Measurements from ENCODE around the gene HRH3.

HRH3 gene

GRCh38 chr20:62174021-62174804, 45.9 kb downstream of the HRH3 start:
- no peaks in the 10 kb centered on the region for H3K4me1 ChIP-seq (ENCODE audit: control insufficient read depth, low read length)
- H3K4me3 ChIP-seq (ENCODE audit: low read length): no peak overlapping the region
- peaks cover 2% of the 10 kb centered on the region; the same call in 1 of the 2 replicates for H3K36me3 ChIP-seq (ENCODE audit: control insufficient read depth, low read length)

GRCh38 chr20:62172666-62173065, 47.4 kb downstream of the HRH3 start:
- no peaks in the 10 kb centered on the region for H3F3A ChIP-seq (ENCODE audit: control insufficient read depth, insufficient read depth)
- no peaks in the 10 kb centered on the region for H3K4me1 ChIP-seq (ENCODE audit: control insufficient read depth, low read length)
- no peaks in the 10 kb centered on the region for H4K20me1 ChIP-seq (ENCODE audit: control insufficient read depth, insufficient read depth, low read depth, low read length)
- no peaks in the 10 kb centered on the region for H3K9me2 ChIP-seq (replicated peaks; ENCODE audit: control insufficient read depth, low read length)
- TF ChIP-seq CTCF (IDR thresholded peaks at IDR 0.05; ENCODE audit: low read depth, low read length, poor library complexity, severe bottlenecking) (no peak), EZH2phosphoT487 (IDR thresholded peaks at IDR 0.05; ENCODE audit: borderline replicate concordance, low read length) (no peak)
- H3K27ac ChIP-seq (ENCODE audit: low read depth, low read length): no peak overlapping the region
- no peak overlapping the region for H3K4me2 ChIP-seq (ENCODE audit: low read length)
- H3K27me3 ChIP-seq (ENCODE audit: control insufficient read depth, low read length): no peaks in the 10 kb centered on the region
- no peak overlapping the region for H3K4me3 ChIP-seq (ENCODE audit: low read length)
- no peaks in the 10 kb centered on the region for H3K79me2 ChIP-seq (ENCODE audit: control insufficient read depth, low read length)
- no peaks in the 10 kb centered on the region for H3K9me3 ChIP-seq (ENCODE audit: control insufficient read depth, insufficient read depth, low read length)
- H3K36me3 ChIP-seq (ENCODE audit: control insufficient read depth, low read length): peaks cover 8% of the 10 kb centered on the region; the same call in 1 of the 2 replicates

More at GRCh38 chr20:62174021-62174804, 45.9 kb downstream of the HRH3 start:
- H3K4me2 ChIP-seq (ENCODE audit: low read length): no peak overlapping the region
- no peaks in the 10 kb centered on the region for H3K79me2 ChIP-seq (ENCODE audit: control insufficient read depth, low read length)
- no peak overlapping the region for H3K27ac ChIP-seq (ENCODE audit: low read depth, low read length)
- H3F3A ChIP-seq (ENCODE audit: control insufficient read depth, insufficient read depth): no peaks in the 10 kb centered on the region
- H3K27me3 ChIP-seq (ENCODE audit: control insufficient read depth, low read length): no peaks in the 10 kb centered on the region
- H3K9me3 ChIP-seq (ENCODE audit: control insufficient read depth, insufficient read depth, low read length): no peaks in the 10 kb centered on the region
- no peaks in the 10 kb centered on the region for H3K9me2 ChIP-seq (replicated peaks; ENCODE audit: control insufficient read depth, low read length)
- no peaks in the 10 kb centered on the region for H4K20me1 ChIP-seq (ENCODE audit: control insufficient read depth, insufficient read depth, low read depth, low read length)
- no peak for TF ChIP-seq EZH2phosphoT487 (IDR thresholded peaks at IDR 0.05; ENCODE audit: borderline replicate concordance, low read length)
- TF ChIP-seq CTCF (IDR thresholded peaks at IDR 0.05; ENCODE audit: low read depth, low read length, poor library complexity, severe bottlenecking): no peak

GRCh38 chr20:62171245-62171644, 48.8 kb downstream of the HRH3 start:
- Histone ChIP-seq H3K27ac (ENCODE audit: low read depth, low read length) (no peak overlapping the region), H3K79me2 (ENCODE audit: control insufficient read depth, low read length) (no peaks in the 10 kb centered on the region), H3K4me3 (ENCODE audit: low read length) (no peak overlapping the region), H3K9me3 (ENCODE audit: control insufficient read depth, insufficient read depth, low read length) (no peaks in the 10 kb centered on the region), H4K20me1 (ENCODE audit: control insufficient read depth, insufficient read depth, low read depth, low read length) (no peaks in the 10 kb centered on the region), H3K9me2 (replicated peaks; ENCODE audit: control insufficient read depth, low read length) (no peaks in the 10 kb centered on the region), H3K36me3 (ENCODE audit: control insufficient read depth, low read length) (peaks cover 10% of the 10 kb centered on the region), H3F3A (ENCODE audit: control insufficient read depth, insufficient read depth) (no peaks in the 10 kb centered on the region), H3K4me1 (ENCODE audit: control insufficient read depth, low read length) (no peaks in the 10 kb centered on the region), H3K4me2 (ENCODE audit: low read length) (no peak overlapping the region), H3K27me3 (ENCODE audit: control insufficient read depth, low read length) (no peaks in the 10 kb centered on the region)
- TF ChIP-seq EZH2phosphoT487 (IDR thresholded peaks at IDR 0.05; ENCODE audit: borderline replicate concordance, low read length) (no peak), CTCF (IDR thresholded peaks at IDR 0.05; ENCODE audit: low read depth, low read length, poor library complexity, severe bottlenecking) (no peak)
